CD4-positive, alpha-beta T cell treated with Interleukin-4 for 1 hour (primary cell): Measurements from ENCODE around the gene MRPL24.

Experiments
- DNase-seq, 2 donors: peaks; one replicate each; pipeline ENCODE4 v3.0.0-alpha.2; 2020 to 2022

MRPL24 gene

DNA sequence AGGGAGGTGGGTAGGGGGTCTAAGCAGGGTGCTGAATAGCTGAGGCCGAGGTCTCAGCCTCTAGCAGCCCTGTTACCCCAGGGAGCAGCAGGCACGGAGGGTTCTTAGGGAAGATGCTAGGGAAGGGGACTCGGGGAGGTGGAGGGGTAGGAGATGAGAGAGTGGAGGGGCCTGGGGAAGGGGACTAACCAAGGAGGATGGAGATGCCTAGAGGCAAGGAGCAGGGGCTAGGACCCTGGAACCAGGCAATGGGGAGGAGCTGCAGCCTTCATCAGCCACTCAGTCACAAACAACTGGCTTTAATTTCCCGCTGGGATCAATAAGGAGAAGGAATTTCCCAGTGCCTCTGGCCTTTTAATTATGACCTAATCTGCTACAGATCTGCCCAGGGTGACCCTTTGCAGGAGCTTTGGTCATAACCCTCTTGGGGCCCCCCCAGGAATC, 32.6 kb downstream of the MRPL24 start:
- no peak for DNase-seq

DNA sequence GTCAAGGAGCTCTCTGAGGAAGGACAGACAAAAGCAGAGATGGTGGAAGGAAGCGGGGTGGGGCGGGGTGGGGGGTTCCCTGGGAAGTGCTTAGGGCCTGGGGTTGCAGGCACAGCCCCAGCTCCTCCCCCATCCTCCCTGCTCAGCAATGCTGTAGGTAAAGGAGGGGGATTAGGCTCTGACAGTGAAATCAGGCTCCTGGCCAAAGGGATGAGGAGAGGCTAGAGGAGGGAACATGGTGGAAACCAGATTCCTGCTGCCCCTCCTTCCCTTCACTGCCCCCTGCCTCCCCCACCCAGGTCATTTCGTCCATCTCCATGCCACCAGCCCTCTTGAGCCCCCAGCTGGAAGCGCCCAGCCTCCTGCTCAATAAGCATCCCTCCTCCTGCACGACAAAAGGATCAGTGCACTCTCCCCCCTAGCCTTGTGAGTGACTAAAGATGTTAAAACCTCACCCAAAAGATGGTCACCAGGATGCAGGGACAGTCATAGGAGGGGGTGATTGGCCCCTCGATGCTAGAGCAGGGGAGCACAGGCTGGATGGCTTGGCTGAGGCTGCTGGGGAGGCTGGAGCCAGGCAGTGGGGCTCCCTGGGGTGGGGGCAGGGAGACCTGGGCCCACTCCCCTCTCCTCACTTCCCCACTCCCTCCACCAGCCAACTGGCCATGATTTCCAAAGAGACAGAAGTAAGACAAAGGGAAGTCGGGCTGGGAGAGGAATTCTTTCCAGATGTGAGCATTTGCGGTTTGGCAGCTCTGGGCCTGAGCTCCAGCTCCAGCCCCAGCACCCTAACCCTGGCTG, 33.3 kb downstream of the MRPL24 start:
- DNase-seq, result no peak

DNA sequence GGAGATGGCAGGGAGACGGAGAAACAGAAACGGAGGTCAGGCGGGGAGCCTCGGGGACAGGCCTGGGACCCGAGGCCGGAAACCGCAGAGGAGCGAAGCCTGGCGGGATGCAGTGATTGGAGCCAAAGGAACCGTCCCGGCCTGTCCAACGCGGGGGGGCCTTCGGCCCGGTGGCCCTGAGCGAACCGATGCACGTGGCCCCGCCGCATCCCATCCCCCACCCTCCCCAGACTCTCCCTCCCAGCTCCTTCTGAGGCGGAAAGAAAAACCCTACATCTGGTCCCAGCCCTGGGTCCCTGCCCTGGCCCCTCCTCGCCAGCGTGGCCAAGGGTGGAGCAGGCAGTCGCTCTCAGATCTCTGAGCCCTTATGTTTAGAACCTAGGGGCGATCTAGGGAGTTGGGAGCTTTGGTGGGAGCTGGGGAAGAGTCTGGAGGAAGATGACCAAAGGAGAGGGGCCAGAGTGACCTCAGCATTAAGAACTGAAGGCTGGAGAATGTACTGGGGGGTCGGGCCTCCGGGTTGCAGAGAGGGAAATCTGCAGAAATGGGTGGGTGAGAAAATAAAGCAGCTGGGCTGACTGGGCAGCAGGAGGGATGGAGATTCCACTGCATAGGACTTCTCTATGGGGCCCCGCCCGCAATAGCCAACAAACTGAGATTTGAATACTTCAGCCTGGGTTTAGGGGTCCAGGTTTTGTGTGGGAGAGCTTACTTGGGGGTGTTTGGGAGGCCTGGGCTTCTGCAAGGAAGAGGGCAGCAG, 34.1 kb downstream of the MRPL24 start:
- no peak for DNase-seq

DNA sequence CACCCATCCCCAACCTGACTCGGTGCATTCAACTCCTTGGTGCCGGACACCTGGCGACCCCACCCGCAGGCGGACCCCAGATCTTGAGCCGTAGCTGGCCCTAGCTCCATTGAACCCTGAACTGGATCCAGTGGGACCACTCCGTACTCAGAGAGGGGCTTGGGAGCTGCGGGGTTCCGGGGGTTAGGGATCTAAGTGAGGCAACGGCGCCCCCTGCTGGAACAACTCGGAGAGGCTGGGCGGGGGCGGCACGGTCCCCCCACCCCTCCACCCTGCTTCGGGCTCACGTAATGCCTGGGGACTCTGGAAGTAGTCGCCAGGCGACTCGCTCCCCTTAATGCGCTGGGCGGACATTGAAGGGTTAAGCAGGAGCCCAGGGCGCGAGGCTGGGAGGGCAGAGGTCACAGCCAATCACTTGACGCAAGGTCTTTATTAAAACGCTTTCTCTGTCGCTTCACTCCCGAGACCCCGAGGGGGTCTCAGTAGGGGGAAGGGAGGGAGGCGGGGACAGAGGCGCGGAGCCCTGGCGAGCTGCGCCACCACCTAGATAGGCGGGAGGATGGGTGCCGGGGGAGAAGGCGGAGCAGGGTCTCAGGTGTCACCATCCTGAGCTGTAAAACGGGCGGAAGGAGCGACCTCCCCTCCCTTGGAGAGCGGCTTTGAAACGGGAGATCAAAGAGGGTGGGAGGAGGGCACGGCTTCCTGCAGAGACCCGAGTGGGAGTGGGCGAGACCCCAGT, 34.8 kb downstream of the MRPL24 start:
- peak; percentile 65 to 71 for DNase-seq

DNA sequence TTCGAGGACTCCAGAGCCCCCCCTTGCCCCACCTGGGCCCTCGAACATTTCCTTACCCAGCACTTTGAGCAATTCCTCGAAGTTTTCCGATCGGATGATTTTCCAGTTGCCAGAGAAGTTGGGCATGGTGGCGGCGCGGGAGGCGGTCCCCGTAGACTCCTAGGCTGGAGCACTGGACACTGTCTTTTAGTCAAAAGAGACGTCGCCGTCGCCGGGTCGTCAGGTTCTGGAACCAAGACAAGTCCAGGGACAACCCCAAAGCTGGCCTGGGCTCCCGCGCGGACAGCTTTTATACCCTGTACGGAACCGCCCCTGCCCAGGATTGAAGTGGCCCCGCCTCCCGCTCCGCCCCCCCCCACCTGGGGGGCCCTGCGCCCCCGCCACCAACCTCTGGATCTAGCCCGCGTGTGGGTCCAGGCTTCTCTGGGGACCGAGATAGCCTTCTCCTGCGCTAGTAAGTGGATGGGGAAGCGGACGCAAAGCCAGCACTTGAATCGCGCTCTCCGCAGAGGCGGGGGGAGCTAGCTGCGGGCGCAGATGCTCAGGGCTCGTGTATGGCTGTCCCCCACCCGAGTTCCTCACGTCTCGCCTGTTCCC, 35.5 kb downstream of the MRPL24 start, which contains the start of gene CRABP2:
Gene CRABP2 (minus strand): TSS at position 263 of the 597 bp plus-strand sequence. CDS start 137 bp downstream, at position 126.
- no peak for DNase-seq

DNA sequence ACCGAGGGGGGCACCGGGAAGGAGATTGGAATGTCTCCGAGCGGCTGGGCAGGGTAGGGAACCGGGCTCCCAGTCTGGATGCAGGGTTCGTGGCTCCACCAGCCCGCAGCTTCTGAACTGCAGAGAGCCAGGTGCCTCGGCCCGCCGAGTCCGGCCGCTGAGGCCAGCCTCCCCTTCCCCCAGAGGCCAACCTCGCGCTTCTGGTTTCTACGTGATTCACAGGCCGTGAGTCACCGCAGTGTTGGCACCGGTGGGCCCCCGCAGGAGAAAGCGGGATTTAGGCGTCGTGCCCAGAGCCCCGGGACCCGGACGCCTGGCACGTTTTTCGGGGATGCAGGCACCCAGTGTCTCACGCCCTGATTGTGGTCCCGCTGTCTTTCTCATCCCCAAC, 36.0 kb downstream of the MRPL24 start:
- DNase-seq, result no peak

DNA sequence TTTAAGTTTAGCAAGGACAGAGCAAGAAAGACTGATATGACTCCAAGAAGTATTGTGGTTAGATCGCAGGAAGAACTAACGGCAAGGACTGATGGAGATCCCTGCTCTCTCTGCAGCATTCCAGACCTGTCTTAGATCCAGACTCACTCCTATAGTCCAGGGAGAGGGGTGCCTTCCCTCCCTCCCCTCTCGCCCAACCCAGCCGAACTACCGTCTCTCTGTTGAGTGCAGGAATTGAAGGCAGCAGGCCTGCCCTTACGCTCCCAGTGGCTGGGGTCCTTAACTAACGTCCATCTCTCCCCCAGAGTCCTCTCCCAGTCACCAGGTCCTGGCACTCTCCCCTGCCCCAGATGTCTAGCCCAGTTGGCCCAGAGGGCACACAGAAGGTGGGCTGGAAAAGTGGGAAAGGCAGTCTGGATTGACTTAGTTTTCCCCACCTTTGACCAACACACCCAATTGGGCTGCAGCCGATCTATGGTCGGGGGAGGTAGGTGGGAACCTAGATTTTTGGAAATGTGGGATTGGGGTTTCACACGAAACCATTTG, 36.6 kb downstream of the MRPL24 start:
- no peak for DNase-seq

DNA sequence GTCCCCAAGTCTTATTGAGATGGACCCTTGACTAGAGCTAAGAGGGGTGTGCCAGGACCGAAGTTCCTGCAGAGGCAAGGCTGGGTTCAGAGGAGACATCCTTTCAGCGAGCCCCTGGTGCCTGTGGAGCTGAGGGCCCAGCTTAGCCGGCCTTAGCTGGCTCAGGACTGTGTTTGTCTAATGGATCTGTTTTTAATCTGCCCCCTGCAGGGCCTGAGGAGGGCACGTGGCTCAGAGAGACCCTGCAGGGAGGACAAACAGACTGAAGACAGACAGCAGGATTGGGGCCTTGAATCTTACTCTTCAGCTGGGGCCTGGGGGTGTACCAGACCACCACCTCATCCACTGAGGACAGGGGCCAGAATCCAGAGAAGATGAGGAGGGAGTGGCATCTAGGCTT, 37.1 kb downstream of the MRPL24 start:
- no peak for DNase-seq

DNA sequence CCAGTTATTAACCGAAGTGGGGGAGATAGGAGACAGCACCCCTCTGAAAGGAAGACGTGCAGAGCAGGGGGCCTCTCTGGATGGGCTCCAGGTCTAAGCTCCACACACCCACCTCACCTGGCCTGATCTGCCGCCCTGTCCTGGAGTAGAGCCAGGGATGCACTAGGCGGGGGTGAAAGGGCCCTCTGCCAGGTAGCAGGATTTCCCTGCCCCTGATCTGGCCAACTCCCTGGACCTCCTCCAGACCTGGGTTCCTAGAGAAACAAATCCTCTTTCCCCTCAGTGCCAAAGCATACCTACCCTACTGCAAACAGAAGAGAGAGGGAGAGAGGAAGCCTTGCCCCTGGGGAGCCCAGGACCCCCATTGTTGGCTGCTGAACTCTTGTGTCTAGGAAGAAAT, 37.6 kb downstream of the MRPL24 start:
- no peak for DNase-seq

DNA sequence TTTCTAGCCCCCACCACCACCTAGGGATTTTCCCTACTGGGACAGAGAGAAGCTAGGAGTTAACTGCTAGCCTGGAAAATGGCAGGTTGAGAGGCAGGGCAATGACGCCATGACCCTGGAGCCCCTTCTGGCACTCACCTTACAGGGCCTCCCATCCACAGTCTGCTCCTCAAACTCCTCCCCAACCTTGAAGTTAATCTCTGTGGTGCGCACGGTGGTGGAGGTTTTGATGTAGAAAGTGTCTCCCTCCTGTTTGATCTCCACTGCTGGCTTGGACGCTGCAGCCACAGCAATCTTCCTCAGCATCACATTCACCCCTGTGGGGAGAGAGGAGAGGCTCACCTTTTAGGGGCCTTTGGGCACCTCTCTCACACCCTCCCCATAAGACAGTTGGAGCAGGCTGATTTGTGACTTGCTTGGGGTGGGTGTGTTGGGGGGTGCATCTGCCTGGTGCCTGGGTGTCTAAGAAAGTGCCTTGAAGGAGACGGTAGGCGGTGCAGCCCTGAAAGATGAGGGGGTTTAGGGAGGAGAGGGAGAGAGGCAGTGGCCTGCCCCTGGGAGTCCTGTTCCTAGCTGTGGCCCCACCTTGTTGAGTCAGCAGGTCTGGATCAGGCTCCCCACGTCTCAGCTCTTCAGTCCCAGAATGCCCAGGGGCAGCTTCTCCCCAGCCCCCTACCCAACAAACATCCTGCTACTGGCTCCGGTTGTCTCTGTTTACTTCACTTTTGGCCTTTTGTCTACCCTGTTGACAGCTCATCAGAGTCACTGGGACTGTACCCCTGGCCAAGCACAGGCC, 40.0 kb downstream of the MRPL24 start:
- no peak for DNase-seq

DNA sequence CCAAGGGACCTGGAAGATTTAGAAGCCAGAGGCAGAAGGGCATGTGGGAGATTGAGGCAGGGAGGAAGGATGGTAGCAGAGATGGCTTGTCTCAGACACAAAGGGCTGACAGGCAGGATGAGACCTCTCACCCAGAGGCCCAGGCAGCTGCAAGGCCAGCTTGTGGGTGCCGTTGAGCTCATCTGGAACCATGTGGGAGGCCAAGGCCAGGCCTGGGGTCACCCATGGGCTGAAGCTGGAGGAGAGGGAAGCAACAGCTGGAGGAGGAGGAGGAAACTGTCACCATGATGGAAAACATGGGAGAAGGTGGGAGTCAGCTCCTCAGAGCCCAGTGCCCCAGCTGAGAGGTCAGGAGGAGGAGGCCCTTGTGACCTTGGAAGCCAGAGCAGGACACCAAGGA, 41.9 kb downstream of the MRPL24 start:
- DNase-seq, result no peak

DNA sequence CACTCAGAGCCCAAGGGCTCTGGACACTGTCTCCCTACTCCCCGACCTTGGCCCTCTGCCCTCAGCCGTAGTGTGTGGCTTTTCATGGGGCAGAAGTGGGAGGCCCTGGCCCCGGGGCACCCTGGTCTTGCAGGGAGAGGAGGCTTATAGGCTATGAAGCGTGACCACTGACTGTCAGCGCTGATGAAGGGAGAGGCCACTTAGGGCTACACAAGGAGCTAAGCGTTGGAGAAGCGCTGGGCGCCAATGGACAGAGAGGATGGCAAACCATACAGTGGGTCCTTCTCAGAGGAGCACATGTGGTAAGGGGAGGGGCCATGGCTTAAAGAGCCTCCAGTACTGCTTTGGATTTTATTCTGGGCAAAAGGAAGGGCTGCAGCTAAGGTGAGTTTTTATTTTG, 43.4 kb downstream of the MRPL24 start:
- DNase-seq, result no peak

DNA sequence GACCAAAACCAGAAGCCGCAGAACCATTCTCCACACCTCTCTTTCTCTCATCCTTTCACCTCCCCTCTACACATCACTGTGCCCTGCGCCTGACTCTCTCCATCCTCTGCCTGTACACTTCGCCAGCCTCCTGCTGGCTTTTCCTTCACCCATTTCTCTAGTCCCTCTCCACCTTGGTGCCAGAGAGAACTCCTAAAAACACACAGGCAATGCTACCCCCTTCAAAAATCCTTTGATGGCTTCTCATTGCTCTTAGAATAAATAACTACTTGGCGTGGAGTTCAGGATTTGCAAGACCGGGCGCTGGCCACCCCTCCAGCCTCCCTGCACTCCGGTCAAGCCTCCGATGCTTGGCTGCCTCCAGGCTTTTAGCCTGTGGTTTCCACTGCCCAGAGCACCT, 44.1 kb downstream of the MRPL24 start:
- no peak for DNase-seq

DNA sequence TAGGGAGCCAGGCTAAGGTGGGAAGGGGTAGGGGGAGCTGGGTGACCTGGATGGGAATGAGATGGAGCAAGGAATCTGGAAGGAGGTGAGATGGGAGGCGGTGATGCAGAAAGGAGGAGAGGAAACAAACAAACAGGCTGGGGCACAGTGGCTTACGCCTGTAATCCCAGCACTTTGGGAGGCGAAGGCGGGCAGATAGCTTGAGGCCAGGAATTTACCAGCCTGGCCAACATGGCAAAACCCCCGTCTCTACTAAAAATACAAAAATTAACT, 46.3 kb downstream of the MRPL24 start:
- DNase-seq, result no peak

DNA sequence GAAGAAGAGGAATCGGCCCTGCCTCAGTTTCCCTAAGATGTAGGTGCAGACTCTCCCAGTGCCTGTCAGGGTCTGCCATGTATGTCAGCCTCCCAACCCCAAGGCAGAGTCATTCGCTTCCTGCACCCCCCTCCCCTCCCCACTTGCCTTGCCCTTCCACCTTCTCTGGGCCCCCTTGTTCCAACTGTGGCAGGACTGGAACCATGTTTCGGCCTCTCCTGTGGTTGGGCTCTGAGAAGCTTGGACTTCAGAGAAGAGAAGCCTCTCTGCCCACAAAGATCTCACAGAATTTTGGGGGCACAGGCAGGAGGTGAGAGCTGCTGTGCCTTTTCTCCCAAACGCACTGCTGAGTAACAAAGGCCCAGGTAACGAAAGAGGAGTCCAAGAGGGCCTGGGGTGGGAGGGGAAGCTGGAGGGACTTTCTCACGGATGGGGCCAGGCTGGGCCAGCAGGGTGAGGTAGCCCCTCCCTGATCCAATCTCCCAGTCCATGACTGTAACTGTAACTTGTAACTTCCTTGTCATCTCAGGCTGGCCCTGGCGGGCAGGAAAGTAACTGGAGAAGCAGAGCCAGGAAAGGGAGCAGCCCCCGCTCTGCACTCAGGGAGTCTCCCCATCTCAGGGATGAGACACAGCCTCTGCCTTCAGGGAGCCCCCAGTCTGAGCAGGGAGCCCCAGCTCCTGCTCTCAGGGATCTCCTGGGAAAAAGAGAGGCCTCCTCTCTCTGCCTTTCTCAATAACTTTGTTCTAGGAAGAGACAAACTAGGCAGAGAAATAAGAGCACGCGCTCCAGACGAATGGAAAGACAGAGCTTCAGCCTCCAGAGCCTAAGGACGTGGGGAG, 46.8 kb downstream of the MRPL24 start:
- no peak for DNase-seq

DNA sequence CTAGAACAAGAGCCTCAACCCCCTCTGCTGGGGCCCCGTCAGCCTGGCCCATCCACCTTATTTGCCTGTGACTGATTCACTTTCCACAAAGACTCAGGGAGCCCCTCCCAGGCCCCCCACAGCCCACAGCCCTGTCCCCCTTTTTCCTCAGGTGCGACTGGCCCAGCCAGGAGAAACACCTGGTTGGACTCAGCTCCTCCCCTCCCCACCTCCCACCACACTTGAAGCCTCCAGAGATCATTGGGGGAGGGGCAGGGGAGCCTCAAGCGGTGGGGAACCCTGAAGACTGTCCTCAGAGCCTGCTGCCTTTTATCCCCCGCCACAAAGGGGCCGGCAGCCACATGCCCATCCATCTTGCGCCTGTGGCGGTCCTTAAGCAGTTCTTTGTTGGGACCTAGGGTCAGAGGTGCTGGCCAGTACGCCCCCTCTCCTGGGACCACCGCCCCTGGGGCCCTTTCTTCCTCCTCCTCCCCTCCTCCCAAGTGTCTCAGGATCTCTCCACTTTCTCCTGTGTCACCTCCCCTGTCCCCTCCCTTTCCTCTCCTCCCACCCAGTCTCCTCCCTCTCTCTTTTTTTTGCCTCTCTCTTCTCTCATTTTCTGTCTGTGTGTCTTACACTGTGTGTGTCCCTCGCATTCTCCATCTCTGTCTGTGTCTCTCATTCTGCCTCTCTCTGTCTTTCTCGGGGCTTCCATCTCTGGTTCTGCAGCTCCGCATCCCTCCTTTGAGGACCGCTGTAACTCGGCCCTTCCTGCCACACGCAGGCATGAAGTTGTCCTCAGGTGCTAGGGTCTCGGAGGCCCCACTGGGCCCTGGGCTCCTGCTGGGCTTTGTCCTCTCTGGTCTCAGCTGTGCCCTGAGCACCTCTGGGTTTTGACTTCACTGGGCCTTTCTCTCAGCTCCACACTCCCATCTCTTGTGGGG, 47.7 kb downstream of the MRPL24 start:
- peak; percentile 20 to 36 for DNase-seq

DNA sequence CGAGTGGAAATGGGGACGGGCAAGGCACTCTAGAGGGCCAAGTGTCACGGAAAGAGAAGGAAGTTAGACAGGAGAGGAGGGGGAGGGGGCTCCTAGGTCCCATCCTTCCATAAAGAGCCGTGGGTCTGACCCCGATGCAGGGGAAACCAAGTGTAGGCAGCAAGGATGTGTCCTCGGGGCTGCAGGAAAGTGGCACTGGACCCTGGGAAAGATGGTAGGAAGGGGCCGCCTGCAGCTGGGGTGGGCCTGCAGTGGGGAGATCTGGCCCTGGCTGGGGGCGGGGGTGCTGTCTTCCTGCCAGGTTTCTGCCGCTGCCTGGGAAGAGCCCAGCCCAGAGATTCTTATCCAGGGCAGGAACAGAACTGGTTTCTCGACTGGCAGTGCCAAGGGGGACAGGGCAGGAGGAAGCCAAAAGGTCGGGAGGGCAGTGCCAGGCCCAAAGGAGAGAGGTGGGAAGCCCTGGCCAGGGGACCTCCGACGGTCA, 48.4 kb downstream of the MRPL24 start:
- no peak for DNase-seq

DNA sequence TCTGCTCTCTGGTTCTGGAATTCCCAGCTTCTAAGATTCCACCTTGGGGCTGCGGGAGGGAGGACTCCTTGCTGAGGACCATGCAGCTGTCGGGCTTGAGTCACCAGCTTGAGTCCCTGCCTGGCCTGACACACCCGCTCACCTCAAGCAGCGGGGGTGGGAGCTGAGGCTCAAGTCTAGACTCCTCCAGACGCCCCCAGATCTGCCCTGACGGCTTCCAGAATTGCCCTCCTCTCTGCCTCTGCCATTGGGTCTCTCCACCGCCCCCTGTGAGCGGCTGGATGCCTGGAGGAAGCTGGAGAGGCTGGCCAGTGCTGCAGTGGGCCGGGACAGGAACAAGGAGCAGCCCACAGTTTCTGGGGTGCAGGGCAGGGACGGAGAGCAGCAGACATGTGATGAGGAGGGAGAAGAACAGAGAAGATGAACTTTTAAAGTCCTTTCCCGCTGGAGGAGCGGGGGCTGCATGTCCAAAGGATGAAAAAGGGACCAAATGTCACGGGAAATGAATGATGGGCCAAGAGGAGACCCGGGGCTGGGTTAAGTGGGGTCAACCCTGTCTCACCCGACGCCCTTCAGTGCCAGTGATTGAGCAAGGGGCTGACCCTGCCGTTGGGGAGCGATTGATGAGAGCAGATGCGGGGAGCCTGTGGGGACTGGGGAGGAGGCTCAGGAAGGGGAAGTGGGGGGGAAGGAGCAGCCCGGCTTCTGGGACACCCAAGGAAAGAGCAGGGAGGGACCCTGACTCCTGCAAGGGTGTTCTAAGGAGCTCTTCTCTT, 49.0 kb downstream of the MRPL24 start:
- no peak for DNase-seq

DNA sequence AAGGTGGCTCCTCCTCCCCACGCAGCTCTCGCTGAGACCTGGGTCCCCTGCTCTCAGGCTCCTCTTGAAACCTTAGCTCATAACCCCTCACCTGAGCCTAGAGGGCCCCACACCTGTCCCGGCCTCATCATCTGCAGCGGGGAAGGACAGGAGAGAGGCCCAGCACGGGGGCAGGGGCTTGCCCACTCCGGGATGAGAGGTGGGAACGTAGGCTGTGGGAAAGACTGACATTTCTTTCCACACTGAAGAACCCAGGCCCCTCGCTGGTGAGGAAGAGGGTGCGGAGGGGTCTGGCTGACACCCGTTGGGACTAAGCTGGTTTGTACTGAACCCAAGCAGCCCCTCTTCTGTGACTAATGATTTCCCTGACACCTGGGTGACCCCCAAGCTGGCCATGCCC, 49.7 kb downstream of the MRPL24 start:
- DNase-seq, result no peak
